Cardiac fibroblast (primary cell): ENCODE results near the gene CAPN15.

ENCODE experiments used
- DNase-seq, 2 donors: peaks; one replicate each; pipeline versions ENCODE4 v3.0.0 to v3.0.0-alpha.2; 2010; ENCODE audit warnings: low read depth in 2 of 2
- H3K4me3 ChIP-seq, 2 donors: replicated peaks in 1 of 2; 1 replicate in 1 of 2; 2 replicates in 1 of 2; pipeline ENCODE4 v1.5.1; 2011; ENCODE audit warnings: low read depth in 2 of 2, low read length in 2 of 2, mild to moderate bottlenecking in 2 of 2, moderate library complexity in 1 of 2
- CTCF ChIP-seq: IDR thresholded peaks from one replicate; pipeline ENCODE4 v1.5.1; 2011; ENCODE audit warnings: low read depth, mild to moderate bottlenecking, low read length, inconsistent platforms

The CAPN15 gene

DNA sequence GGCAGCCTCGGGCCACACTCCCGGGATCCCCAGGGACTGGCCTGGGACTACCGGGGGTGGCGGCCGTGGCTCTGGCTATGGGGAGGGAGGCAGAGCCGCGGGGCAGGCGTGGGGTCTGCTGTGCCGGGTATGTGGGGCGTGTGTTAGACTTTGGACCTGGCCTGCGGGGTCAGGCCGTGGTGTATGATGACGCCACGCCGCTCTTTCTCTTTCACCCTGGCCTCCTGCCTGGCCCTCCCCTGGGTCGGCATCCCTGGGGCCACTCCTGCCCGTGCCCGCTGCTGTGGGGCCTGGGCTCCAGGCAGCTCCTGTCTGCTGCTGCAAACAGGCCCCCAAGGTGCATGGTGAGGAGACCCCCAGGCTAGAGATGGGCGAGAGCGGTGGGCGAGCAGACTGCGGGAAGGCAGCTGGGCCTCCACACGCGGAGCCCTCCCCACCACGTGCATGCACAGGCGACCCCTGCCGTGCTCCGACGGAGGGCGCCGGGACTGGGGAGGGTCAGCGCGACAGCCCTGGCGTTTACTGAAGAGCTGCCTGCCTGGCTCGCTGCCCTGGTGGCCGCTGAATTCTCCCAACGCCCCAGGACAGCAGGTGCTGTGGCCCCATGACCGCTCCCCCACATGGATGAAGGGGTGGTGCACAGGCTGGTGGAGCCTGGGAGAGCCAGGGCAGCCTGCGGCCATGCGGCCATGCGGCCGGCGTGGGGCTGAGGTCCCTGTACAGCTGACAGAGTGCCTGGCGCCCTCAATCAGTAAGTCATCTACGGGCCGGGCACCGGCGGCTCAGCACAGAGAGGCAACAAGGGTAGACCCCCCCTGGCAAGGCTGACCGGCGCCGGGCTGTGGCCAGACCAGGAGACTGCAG, 16.0 kb downstream of the CAPN15 start:
- TF ChIP-seq CTCF = no peak
- H3K4me3 ChIP-seq = no peak overlapping the region
- no peak for DNase-seq

DNA sequence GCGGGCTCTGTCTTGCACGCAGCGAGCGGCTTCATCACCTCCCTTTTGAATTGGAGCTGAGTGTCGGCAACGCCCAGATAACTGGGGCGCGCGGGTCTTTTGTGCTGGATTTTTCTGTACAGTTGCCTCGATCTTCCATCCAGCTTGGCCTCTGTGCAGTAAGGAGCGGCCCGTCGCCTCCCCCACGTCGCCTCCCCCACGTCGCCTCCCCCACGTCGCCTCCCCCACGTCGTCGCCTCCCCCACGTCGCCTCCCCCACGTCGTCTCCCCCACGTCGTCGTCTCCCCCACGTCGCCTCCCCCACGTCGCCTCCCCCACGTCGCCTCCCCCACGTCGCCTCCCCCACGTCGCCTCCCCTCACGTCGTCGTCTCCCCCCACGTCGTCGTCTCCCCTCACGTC, 17.0 kb downstream of the CAPN15 start:
- no peak for DNase-seq
- TF ChIP-seq CTCF = no peak
- no peak overlapping the region for H3K4me3 ChIP-seq

DNA sequence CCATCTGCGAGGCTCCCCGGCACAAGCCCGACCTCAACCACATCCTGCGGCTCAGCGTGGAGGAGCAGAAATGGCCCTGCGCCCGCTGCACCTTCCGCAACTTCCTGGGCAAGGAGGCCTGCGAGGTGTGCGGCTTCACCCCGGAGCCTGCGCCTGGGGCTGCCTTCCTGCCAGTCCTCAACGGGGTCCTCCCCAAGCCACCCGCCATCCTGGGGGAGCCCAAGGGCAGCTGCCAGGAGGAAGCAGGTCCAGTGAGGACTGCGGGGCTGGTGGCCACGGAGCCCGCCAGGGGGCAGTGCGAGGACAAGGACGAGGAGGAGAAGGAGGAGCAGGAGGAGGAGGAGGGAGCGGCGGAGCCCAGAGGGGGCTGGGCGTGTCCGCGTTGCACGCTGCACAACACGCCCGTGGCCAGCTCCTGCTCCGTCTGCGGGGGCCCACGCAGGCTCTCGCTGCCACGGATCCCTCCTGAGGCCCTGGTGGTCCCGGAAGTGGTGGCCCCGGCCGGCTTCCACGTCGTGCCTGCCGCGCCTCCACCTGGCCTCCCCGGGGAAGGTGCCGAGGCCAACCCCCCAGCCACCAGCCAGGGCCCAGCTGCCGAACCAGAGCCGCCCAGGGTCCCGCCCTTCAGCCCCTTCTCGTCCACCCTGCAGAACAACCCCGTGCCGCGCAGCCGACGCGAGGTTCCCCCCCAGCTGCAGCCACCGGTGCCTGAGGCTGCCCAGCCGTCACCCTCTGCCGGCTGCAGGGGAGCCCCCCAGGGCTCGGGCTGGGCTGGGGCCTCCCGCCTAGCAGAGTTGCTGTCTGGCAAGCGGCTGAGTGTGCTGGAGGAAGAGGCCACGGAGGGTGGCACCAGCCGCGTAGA, 19.6 kb downstream of the CAPN15 start:
- peak; percentile 46 to 57 for DNase-seq

DNA sequence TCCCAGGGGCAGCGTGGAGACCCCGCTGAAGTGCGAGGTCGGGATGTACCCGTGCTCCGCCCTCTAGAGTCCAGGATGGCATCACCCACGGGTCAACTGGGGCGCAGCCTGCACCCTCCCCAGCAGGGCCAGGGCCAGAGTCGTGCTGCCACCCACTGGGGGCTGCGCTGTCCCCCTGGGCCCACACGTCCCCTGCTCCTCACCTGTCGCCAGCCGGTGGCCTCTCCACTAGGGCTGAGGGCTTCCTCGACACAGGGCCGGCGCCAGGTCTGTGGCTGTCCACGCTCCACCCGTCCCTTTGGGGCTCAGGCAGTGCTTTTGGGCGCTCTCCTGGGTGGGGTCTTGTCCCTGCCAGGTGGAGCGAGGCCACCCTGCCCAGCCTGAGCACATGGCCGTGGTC, 21.1 kb downstream of the CAPN15 start:
- no peak overlapping the region for H3K4me3 ChIP-seq
- TF ChIP-seq CTCF = no peak
- no peak for DNase-seq

More for the DNA sequence above, 19.6 kb downstream of the CAPN15 start:
- TF ChIP-seq CTCF = peak; percentile 56
- H3K4me3 ChIP-seq = no peak overlapping the region

DNA sequence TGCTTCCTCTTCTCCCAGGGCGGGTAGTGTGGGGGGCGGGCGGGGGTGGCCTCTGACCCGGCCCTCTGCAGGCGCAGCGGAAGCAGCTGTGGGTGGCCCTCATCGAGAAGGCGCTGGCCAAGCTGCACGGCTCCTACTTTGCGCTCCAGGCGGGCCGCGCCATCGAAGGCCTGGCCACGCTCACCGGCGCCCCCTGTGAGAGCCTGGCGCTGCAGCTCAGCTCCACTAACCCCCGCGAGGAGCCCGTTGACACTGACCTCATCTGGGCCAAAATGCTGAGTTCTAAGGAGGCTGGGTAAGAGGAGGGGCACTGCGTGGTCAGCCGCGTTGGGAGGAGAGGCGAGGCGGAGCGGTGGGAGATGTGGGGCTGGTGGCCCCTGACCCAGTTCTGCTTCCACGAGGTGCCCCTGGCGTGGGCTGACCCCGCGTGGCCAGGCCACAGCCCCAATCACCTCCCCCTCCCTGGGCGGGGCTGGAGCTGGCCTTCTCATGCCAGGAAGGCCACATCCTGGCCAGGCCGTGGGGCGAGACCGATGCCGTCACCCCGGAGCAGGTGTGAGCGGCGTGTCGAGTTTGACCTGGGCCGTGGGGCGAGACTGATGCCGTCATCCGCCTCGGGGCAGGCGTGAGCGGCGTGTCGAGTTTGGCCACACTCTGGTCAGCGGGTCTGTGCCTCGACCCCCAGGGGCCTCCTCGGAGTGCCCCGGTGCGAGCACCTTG, 22.2 kb downstream of the CAPN15 start:
- TF ChIP-seq CTCF = no peak
- H3K4me3 ChIP-seq = no peak overlapping the region
- no peak for DNase-seq

- no peak overlapping the region for H3K4me3 ChIP-seq
- no peak for DNase-seq
- no peak for TF ChIP-seq CTCF
These were observed 23.7 kb downstream of the CAPN15 start for GRCh38 chr16:551210-551609.
